ENCODE results near the gene RAI14.

DNA sequence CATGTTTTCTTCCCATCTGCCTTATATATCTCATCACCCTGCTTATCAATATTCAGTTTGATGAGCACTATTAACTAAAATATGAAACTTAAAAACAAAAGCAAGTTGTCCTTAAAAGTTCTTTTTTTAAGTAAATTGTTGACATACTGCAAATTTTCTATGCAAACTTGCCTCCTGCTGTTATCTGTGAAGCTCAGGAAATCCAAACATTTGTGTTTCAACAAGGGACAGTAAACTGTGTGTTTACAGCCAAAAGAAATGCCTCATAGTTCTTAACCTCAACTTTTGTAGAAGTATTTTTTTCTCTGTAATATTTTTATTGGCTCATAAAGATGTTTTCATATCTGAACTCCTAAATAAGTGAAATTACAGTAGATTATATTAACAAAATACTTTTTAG is 175.2 kb downstream of the RAI14 start:
- TF ChIP-seq, protein P1, sequence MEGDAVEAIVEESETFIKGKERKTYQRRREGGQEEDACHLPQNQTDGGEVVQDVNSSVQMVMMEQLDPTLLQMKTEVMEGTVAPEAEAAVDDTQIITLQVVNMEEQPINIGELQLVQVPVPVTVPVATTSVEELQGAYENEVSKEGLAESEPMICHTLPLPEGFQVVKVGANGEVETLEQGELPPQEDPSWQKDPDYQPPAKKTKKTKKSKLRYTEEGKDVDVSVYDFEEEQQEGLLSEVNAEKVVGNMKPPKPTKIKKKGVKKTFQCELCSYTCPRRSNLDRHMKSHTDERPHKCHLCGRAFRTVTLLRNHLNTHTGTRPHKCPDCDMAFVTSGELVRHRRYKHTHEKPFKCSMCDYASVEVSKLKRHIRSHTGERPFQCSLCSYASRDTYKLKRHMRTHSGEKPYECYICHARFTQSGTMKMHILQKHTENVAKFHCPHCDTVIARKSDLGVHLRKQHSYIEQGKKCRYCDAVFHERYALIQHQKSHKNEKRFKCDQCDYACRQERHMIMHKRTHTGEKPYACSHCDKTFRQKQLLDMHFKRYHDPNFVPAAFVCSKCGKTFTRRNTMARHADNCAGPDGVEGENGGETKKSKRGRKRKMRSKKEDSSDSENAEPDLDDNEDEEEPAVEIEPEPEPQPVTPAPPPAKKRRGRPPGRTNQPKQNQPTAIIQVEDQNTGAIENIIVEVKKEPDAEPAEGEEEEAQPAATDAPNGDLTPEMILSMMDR (IDR thresholded peaks at IDR 0.05; ENCODE audit: poor library complexity): no peak
- TF ChIP-seq EZH2 (IDR thresholded peaks at IDR 0.05; ENCODE audit: borderline replicate concordance) (no peak), EZH2phosphoT487 (IDR thresholded peaks at IDR 0.05; ENCODE audit: low read depth, severe bottlenecking, unreplicated experiment) (no peak)
